Measurements from ENCODE around the gene ZNF580. TPM values are rescaled to one million over a fixed set of nuclear protein-coding genes. Genes with fewer than 3 reads are reported as not detected.
A peak's percentile ranks its signal among the peaks of the same experiment; 100 is the strongest.

The ZNF580 gene
- total and polyA plus RNA-seq, 9 of the 15 experiments (the other 6 are each of a cell fraction or from before 2014, with no cell fraction given), result 2.3 to 47.4 (median 6.0) TPM

GRCh38 chr19:55659822-55660221 lies 19.0 kb downstream of the ZNF580 start:
- Histone ChIP-seq H3K9me3 (replicated peaks; ENCODE audit: control insufficient read depth, insufficient read depth, low read depth, low read length) (no peaks in the 10 kb centered on the region), H3K4me1 (replicated peaks in 1 of 2; ENCODE audit: control insufficient read depth in 2 of 2, insufficient read depth in 2 of 2, low read length in 2 of 2) (peaks cover 20 to 25% of the 10 kb centered on the region in 2 experiments; a peak in 4 of 5 replicates), H3K27ac (ENCODE audit: extremely low read depth, low read depth, low read length) (no peak overlapping the region; the same call in 2 of the 3 replicates), H3K4me2 (ENCODE audit: insufficient read depth, low read length) (no peak overlapping the region), H3K79me2 (ENCODE audit: control insufficient read depth, insufficient read depth, low read length) (peaks cover 97% of the 10 kb centered on the region), H4K20me1 (replicated peaks; ENCODE audit: control insufficient read depth, insufficient read depth, low read length) (peaks cover 67% of the 10 kb centered on the region), H2AFZ (ENCODE audit: low read depth, low read length) (no peak overlapping the region), H3K27me3 (ENCODE audit: control insufficient read depth in 2 of 2, insufficient read depth in 2 of 2, low read length in 2 of 2) (no peaks in the 10 kb centered on the region), H3K9me1 (ENCODE audit: control insufficient read depth, insufficient read depth, low read length) (peaks cover 10% of the 10 kb centered on the region), H3K36me3 (ENCODE audit: control insufficient read depth, insufficient read depth, low read length) (peaks cover 93% of the 10 kb centered on the region), H3K9ac (ENCODE audit: insufficient read depth in 1 of 2, low read depth in 2 of 2, low read length in 2 of 2) (peak overlapping the region in 1 of 2 experiments; percentile 72; a peak in 2 of 4 replicates), H3K4me3 (no peak overlapping the region)
- DNase-seq (ENCODE audit: extremely low read depth in 1 of 4, low spot score in 3 of 4) (no peak), ATAC-seq (no peak), FAIRE-seq (no peak)
- in situ Hi-C loops (cut with MboI) (no loop called here), intact Hi-C loops (cut with micrococcal nuclease) (no loop called here)
- no TSS peak for BruUV-seq (replicated peaks)
- POLR2A ChIA-PET, result interaction anchor here (0.6 kb wide), 1 partner anchor 274 kb away, joined by 3 read pairs; no protein-coding TSS in a partner anchor
- 84% methylated on average over 3 of the region's 9 CpGs for WGBS (ENCODE audit: insufficient coverage, low coverage, missing lambda C conversion rate)
- CTCF ChIA-PET (ENCODE audit: low intra/inter-chr PET ratio), result no interaction called here
- TF ChIP-seq CTCF (IDR thresholded peaks at IDR 0.05 in 2 of 3, conservative IDR thresholded peaks at IDR 0.05 in 1 of 3; ENCODE audit: insufficient read depth in 2 of 3, low read depth in 1 of 3, low read length in 3 of 3) (no peak), ZFP1 (CRISPR knock-in tag; IDR thresholded peaks at IDR 0.05) (no peak), SPI1 (IDR thresholded peaks at IDR 0.05; ENCODE audit: borderline replicate concordance, low read depth, low read length) (peak; percentile 85), ZNF699 (CRISPR knock-in tag; IDR thresholded peaks at IDR 0.05; ENCODE audit: insufficient replicate concordance) (no peak), NR2C2 (CRISPR knock-in tag; IDR thresholded peaks at IDR 0.05) (no peak), NR2C2 (tag; IDR thresholded peaks at IDR 0.05) (no peak), NCOR1 (IDR thresholded peaks at IDR 0.05) (no peak), STAT6 (CRISPR knock-in tag; IDR thresholded peaks at IDR 0.05) (no peak), LARP7 (IDR thresholded peaks at IDR 0.05) (no peak)
- TF ChIP-seq, protein P1, sequence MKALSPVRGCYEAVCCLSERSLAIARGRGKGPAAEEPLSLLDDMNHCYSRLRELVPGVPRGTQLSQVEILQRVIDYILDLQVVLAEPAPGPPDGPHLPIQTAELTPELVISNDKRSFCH (CRISPR knock-in tag; IDR thresholded peaks at IDR 0.05), result no peak
- TF ChIP-seq, protein P1 (tag; IDR thresholded peaks at IDR 0.05), result no peak
